Cerebellar cortex (tissue), 1 donor: ENCODE measurements around the gene DPF3.

Experiments used
- DNase-seq: peaks from one replicate; pipeline ENCODE4 v3.0.0-alpha.2; 2015; ENCODE audit warnings: low spot score

Gene DPF3

GRCh38 chr14:72893636-72894322, at the start of gene DPF3:
TSS of gene DPF3 (minus strand) at chr14:72894101. CDS start at chr14:72894088, 13 bp downstream.
- peak; percentile 98 for DNase-seq

- no peak for DNase-seq
These were observed 49.0 kb upstream of the DPF3 start for GRCh38 chr14:72942934-72943333.

- no peak for DNase-seq
These were observed 47.5 kb upstream of the DPF3 start for GRCh38 chr14:72941286-72941985.

- DNase-seq: no peak
These were observed 45.7 kb upstream of the DPF3 start for GRCh38 chr14:72939630-72940029.

GRCh38 chr14:72932893-72933292, 39.0 kb upstream of the DPF3 start:
- DNase-seq: no peak

- no peak for DNase-seq
These were observed 35.6 kb upstream of the DPF3 start for GRCh38 chr14:72929316-72930080.

- no peak for DNase-seq
These were observed 35.0 kb upstream of the DPF3 start for GRCh38 chr14:72928872-72929271.

GRCh38 chr14:72926292-72927028, 32.6 kb upstream of the DPF3 start, which contains the start of gene DCAF4:
TSS of gene DCAF4 (plus strand) at chr14:72926464. CDS start at chr14:72937979, 11,515 bp downstream.
- DNase-seq: peak; percentile 99

- DNase-seq: no peak
These were observed 32.0 kb upstream of the DPF3 start for GRCh38 chr14:72925815-72926291.

GRCh38 chr14:72925171-72925759, 31.4 kb upstream of the DPF3 start:
- DNase-seq: no peak

- no peak for DNase-seq
These were observed 30.4 kb upstream of the DPF3 start for GRCh38 chr14:72924337-72924736.

GRCh38 chr14:72921396-72921795, 27.5 kb upstream of the DPF3 start:
- no peak for DNase-seq

GRCh38 chr14:72920008-72920407, 26.1 kb upstream of the DPF3 start:
- DNase-seq: no peak

GRCh38 chr14:72917094-72917802, 23.3 kb upstream of the DPF3 start:
- DNase-seq: no peak

GRCh38 chr14:72916174-72916573, 22.3 kb upstream of the DPF3 start:
- DNase-seq: no peak

- no peak for DNase-seq
These were observed 19.9 kb upstream of the DPF3 start for GRCh38 chr14:72913809-72914208.

GRCh38 chr14:72909163-72909562, 15.3 kb upstream of the DPF3 start:
- no peak for DNase-seq

GRCh38 chr14:72907886-72908285, 14.0 kb upstream of the DPF3 start:
- DNase-seq: no peak

GRCh38 chr14:72906879-72907278, 13.0 kb upstream of the DPF3 start:
- DNase-seq: no peak

GRCh38 chr14:72906316-72906715, 12.4 kb upstream of the DPF3 start:
- DNase-seq: no peak
